Large intestine (tissue), 3 donors: ENCODE measurements around the gene ARHGEF17. TPM values are rescaled to one million over a fixed set of nuclear protein-coding genes. Genes with fewer than 3 reads are reported as not detected.

Source experiments
- DNase-seq, 2 donors: peaks; one replicate each; pipeline versions ENCODE4 v3.0.0 to v3.0.0-alpha.2; 2013
- H3K27ac ChIP-seq: one replicate; pipeline ENCODE4 v1.5.1; 2013; ENCODE audit warnings: low read length
- H3K27me3 ChIP-seq: 2 replicates; pipeline ENCODE4 v1.6.1; 2013; ENCODE audit warnings: low read length; ENCODE audit not compliant: control insufficient read depth, insufficient read depth
- H3K36me3 ChIP-seq: 2 replicates; pipeline ENCODE4 v1.6.1; 2013; ENCODE audit warnings: low read length; ENCODE audit not compliant: control insufficient read depth, insufficient read depth
- H3K4me1 ChIP-seq: one replicate; pipeline ENCODE4 v1.6.1; 2013; ENCODE audit warnings: low read length; ENCODE audit not compliant: control insufficient read depth, insufficient read depth
- H3K4me3 ChIP-seq: one replicate; pipeline ENCODE4 v1.5.1; 2013; ENCODE audit warnings: low read length
- H3K9me3 ChIP-seq: one replicate; pipeline ENCODE4 v1.6.1; 2013; ENCODE audit warnings: mild to moderate bottlenecking, low read depth, low read length, moderate library complexity; ENCODE audit not compliant: control insufficient read depth
- WGBS: methylation state at CpG from one replicate; pipeline ENCODE4 v1.1.5; 2013; ENCODE audit warnings: low lambda C conversion rate; ENCODE audit not compliant: insufficient coverage; 5-methylcytosine and 5-hydroxymethylcytosine counted together
- polyA plus RNA-seq: library from polyadenylated mRNA; unstranded; fragments of 120-200 nt; gene quantifications from one replicate; pipeline ENCODE4 v1.2.1, GENCODE V29; 2013

The ARHGEF17 gene
- polyA plus RNA-seq, 1 donor: 61.4 TPM

- no peaks in the 10 kb centered on the region for H3K9me3 ChIP-seq
- H3K4me1 ChIP-seq: no peaks in the 10 kb centered on the region
- H3K27ac ChIP-seq: no peak overlapping the region
- DNase-seq: no peak
- WGBS: no CpG with 5 or more reads among the region's 1 CpG
- peaks cover 21% of the 10 kb centered on the region for H3K36me3 ChIP-seq
- no peaks in the 10 kb centered on the region for H3K27me3 ChIP-seq
- H3K4me3 ChIP-seq: no peak overlapping the region
Observed at GRCh38 chr11:73410627-73411026, 102.6 kb downstream of the ARHGEF17 start.

- H3K9me3 ChIP-seq: no peaks in the 10 kb centered on the region
- no CpG with 5 or more reads among the region's 2 CpGs for WGBS
- peaks cover 19% of the 10 kb centered on the region for H3K36me3 ChIP-seq
- no peak overlapping the region for H3K4me3 ChIP-seq
- DNase-seq: no peak
- H3K4me1 ChIP-seq: no peaks in the 10 kb centered on the region
- H3K27me3 ChIP-seq: no peaks in the 10 kb centered on the region
- H3K27ac ChIP-seq: no peak overlapping the region
Observed at GRCh38 chr11:73411031-73411430, 103.0 kb downstream of the ARHGEF17 start.

GRCh38 chr11:73412308-73412707, 104.2 kb downstream of the ARHGEF17 start:
- Histone ChIP-seq H3K4me3 (no peak overlapping the region), H3K9me3 (no peaks in the 10 kb centered on the region), H3K27ac (no peak overlapping the region), H3K36me3 (peaks cover 15% of the 10 kb centered on the region), H3K4me1 (no peaks in the 10 kb centered on the region), H3K27me3 (no peaks in the 10 kb centered on the region)
- 67% methylated on average over 1 of the region's 3 CpGs for WGBS
- no peak for DNase-seq

- no CpG with 5 or more reads among the region's 2 CpGs for WGBS
- Histone ChIP-seq H3K27ac (no peak overlapping the region), H3K4me3 (no peak overlapping the region)
Observed at GRCh38 chr11:73413256-73413655, 105.2 kb downstream of the ARHGEF17 start.

GRCh38 chr11:73414977-73415651, 107.0 kb downstream of the ARHGEF17 start:
- no peak overlapping the region for H3K4me3 ChIP-seq
- no peaks in the 10 kb centered on the region for H3K27me3 ChIP-seq
- H3K9me3 ChIP-seq: no peaks in the 10 kb centered on the region
- DNase-seq: peak in 1 of 2 donors; percentile 18
- no peak overlapping the region for H3K27ac ChIP-seq
- H3K36me3 ChIP-seq: peaks cover 14% of the 10 kb centered on the region
- no peaks in the 10 kb centered on the region for H3K4me1 ChIP-seq
- WGBS: no CpG with 5 or more reads among the region's 1 CpG

More at GRCh38 chr11:73413256-73413655, 105.2 kb downstream of the ARHGEF17 start:
- DNase-seq: no peak
- H3K27me3 ChIP-seq: no peaks in the 10 kb centered on the region
- no peaks in the 10 kb centered on the region for H3K9me3 ChIP-seq
- H3K4me1 ChIP-seq: no peaks in the 10 kb centered on the region
- H3K36me3 ChIP-seq: peaks cover 16% of the 10 kb centered on the region

GRCh38 chr11:73415854-73416615, 108.0 kb downstream of the ARHGEF17 start:
- H3K9me3 ChIP-seq: no peaks in the 10 kb centered on the region
- H3K27me3 ChIP-seq: no peaks in the 10 kb centered on the region
- DNase-seq: no peak
- H3K4me3 ChIP-seq: no peak overlapping the region
- H3K36me3 ChIP-seq: peaks cover 11% of the 10 kb centered on the region
- no peak overlapping the region for H3K27ac ChIP-seq
- 75% methylated on average over 2 of the region's 4 CpGs for WGBS
- H3K4me1 ChIP-seq: no peaks in the 10 kb centered on the region

- H3K4me3 ChIP-seq: no peak overlapping the region
- no CpG with 5 or more reads among the region's 2 CpGs for WGBS
- no peaks in the 10 kb centered on the region for H3K4me1 ChIP-seq
- H3K36me3 ChIP-seq: peaks cover 11% of the 10 kb centered on the region
- DNase-seq: no peak
- H3K9me3 ChIP-seq: no peaks in the 10 kb centered on the region
- no peak overlapping the region for H3K27ac ChIP-seq
- no peaks in the 10 kb centered on the region for H3K27me3 ChIP-seq
Observed at GRCh38 chr11:73416786-73417185, 108.7 kb downstream of the ARHGEF17 start.

Other genes with a start within 250 kb of the ARHGEF17 start
- 23.4 TPM for gene FCHSD2, start 166.0 kb upstream of the ARHGEF17 start, polyA plus RNA-seq
- 4.8 TPM for gene P2RY2, start 90.0 kb upstream of the ARHGEF17 start, polyA plus RNA-seq
- gene P2RY6, start 35.9 kb upstream of the ARHGEF17 start, polyA plus RNA-seq: 19.9 TPM
- 3.3 TPM for gene RELT, start 68.1 kb downstream of the ARHGEF17 start, polyA plus RNA-seq